OCI-LY1 (cell line): Measurements from ENCODE around the gene OR10V1.

Experiments
- H2AFZ ChIP-seq: fragments of 200-600 bp; sonication (generic), shearing (Covaris generic); 2 replicates; pipeline ENCODE4 v1.6.0; 2014; ENCODE audit warnings: antibody characterized with exemption, mild to moderate bottlenecking, low read length
- H3F3A ChIP-seq: fragments of 200-600 bp; sonication (generic), shearing (Covaris generic); 2 replicates; pipeline ENCODE4 v1.6.0; 2014; ENCODE audit warnings: mild to moderate bottlenecking, antibody characterized with exemption, low read length, moderate library complexity; ENCODE audit not compliant: insufficient read depth
- H3K27ac ChIP-seq: fragments of 200-600 bp; sonication (generic); 2 replicates; pipeline ENCODE4 v1.5.1; 2014; ENCODE audit warnings: low read length, mixed run types, mild to moderate bottlenecking, low read depth; ENCODE audit not compliant: poor library complexity, severe bottlenecking
- H3K27me3 ChIP-seq: fragments of 200-600 bp; sonication (generic); 2 replicates; pipeline ENCODE4 v1.6.0; 2014; ENCODE audit warnings: antibody characterized with exemption, mild to moderate bottlenecking, low read length, moderate library complexity; ENCODE audit not compliant: insufficient read depth
- H3K36me3 ChIP-seq: fragments of 200-600 bp; sonication (generic); 2 replicates; pipeline ENCODE4 v1.6.1; 2014; ENCODE audit warnings: mild to moderate bottlenecking, antibody characterized with exemption, low read length, moderate library complexity, mixed read lengths; ENCODE audit not compliant: insufficient read depth
- H3K4me1 ChIP-seq: fragments of 200-600 bp; sonication (generic); 2 replicates; pipeline ENCODE4 v1.5.1; 2014; ENCODE audit warnings: mild to moderate bottlenecking, low read length, moderate library complexity; ENCODE audit not compliant: insufficient read depth, severe bottlenecking
- H3K4me2 ChIP-seq: fragments of 200-600 bp; sonication (generic), shearing (Covaris generic); 2 replicates; pipeline ENCODE4 v1.6.1; 2014; ENCODE audit warnings: low read length
- H3K4me3 ChIP-seq: fragments of 200-600 bp; sonication (generic); 2 replicates; pipeline ENCODE4 v1.5.1; 2014; ENCODE audit warnings: low read length, low read depth, mild to moderate bottlenecking, mixed read lengths; ENCODE audit not compliant: poor library complexity, severe bottlenecking
- H3K79me2 ChIP-seq: fragments of 200-600 bp; shearing (Covaris generic); 2 replicates; pipeline ENCODE4 v1.6.1; 2016; ENCODE audit warnings: mixed run types, low read length, mixed read lengths; ENCODE audit not compliant: insufficient read depth
- H3K9ac ChIP-seq: fragments of 200-600 bp; sonication (generic), shearing (Covaris generic); 2 replicates; pipeline ENCODE4 v1.6.1; 2014; ENCODE audit warnings: mild to moderate bottlenecking, low read length, mixed read lengths
- H3K9me2 ChIP-seq: fragments of 200-600 bp; sonication (generic), shearing (Covaris generic); 2 replicates; pipeline ENCODE4 v1.6.1; 2014; ENCODE audit warnings: low read depth, mild to moderate bottlenecking, low read length, mixed read lengths
- H3K9me3 ChIP-seq: fragments of 200-600 bp; shearing (Covaris generic); 2 replicates; pipeline ENCODE4 v1.6.1; 2014; ENCODE audit warnings: low read length, mixed read lengths
- H4K20me1 ChIP-seq: fragments of 200-600 bp; sonication (generic), shearing (Covaris generic); 2 replicates; pipeline ENCODE4 v1.6.0; 2016; ENCODE audit warnings: mild to moderate bottlenecking, low read length; ENCODE audit not compliant: insufficient read depth
- EZH2 ChIP-seq: fragments of 200-600 bp; sonication (generic), shearing (Covaris generic); IDR thresholded peaks from 2 replicates; pipeline ENCODE4 v1.8.0; 2017; ENCODE audit warnings: borderline replicate concordance, mixed run types, mild to moderate bottlenecking, antibody characterized with exemption, low read length, moderate library complexity, mixed read lengths
- TF ChIP-seq, protein P1 (sequence below): fragments of 200-600 bp; sonication (generic), shearing (Covaris generic); IDR thresholded peaks from 2 replicates; pipeline ENCODE4 v1.5.1; 2017; ENCODE audit warnings: mild to moderate bottlenecking, antibody characterized with exemption, low read length, moderate library complexity, mixed read lengths

Gene OR10V1

DNA sequence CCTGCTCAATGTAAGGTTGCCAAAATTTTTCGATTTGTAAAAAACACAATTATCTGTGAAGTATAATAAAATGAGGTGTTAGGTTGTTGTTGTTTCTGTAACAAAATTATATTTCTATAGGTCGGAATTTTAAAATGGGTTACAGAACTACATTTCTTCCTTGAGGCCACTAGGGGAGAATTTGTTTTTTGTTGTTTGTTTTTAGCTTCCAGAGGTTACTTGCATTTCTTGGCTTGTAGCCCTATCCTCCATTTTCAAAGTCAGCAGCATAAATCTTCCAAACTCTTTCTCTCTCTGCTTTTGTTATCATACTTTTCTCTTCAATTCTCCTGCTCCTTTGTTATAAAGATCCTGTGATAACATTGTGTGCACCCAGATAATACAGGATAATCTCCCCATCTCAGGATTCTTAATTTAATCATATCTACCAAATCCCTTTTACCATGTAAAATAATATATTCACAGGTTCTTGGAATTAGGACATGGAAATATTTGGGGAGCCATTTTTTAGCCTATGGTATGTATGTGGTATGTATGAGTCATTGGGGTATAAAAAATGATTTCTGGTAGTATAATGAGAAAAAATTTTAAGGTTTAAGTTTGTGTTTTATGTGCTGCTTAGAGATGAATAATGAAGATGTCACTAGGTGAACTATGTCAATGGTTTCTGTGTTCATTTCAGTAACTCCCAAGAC is 35.4 kb downstream of the OR10V1 start:
- Histone ChIP-seq H3K4me2 (no peak overlapping the region), H3K4me1 (no peaks in the 10 kb centered on the region), H2AFZ (no peak overlapping the region), H3K27ac (no peak overlapping the region), H3K9ac (no peak overlapping the region), H3K36me3 (no peaks in the 10 kb centered on the region), H3K27me3 (no peaks in the 10 kb centered on the region), H3K79me2 (no peaks in the 10 kb centered on the region), H3K4me3 (no peak overlapping the region), H3F3A (no peaks in the 10 kb centered on the region), H3K9me3 (no peaks in the 10 kb centered on the region), H3K9me2 (no peaks in the 10 kb centered on the region), H4K20me1 (no peaks in the 10 kb centered on the region)
- TF ChIP-seq, protein P1, sequence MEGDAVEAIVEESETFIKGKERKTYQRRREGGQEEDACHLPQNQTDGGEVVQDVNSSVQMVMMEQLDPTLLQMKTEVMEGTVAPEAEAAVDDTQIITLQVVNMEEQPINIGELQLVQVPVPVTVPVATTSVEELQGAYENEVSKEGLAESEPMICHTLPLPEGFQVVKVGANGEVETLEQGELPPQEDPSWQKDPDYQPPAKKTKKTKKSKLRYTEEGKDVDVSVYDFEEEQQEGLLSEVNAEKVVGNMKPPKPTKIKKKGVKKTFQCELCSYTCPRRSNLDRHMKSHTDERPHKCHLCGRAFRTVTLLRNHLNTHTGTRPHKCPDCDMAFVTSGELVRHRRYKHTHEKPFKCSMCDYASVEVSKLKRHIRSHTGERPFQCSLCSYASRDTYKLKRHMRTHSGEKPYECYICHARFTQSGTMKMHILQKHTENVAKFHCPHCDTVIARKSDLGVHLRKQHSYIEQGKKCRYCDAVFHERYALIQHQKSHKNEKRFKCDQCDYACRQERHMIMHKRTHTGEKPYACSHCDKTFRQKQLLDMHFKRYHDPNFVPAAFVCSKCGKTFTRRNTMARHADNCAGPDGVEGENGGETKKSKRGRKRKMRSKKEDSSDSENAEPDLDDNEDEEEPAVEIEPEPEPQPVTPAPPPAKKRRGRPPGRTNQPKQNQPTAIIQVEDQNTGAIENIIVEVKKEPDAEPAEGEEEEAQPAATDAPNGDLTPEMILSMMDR = no peak
- TF ChIP-seq EZH2 = no peak

DNA sequence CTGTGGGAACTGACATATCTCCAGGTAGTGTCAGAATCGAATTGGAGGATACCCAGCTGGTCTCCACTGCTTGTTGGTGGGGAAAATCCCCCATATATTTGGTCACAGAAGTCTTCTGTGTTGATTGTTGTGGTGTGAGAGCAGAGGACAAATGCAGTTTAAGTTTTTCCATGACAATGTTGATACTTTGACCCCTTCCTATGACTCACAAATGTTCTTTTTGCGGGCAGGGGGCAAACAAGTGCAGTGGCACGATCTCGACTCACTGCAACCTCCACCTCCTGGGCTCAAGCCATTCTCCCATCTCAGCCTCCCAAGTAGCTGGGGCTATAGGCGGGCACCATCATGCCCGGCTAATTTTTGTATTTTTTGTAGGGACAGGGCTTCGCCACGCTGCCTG is 37.4 kb downstream of the OR10V1 start:
- Histone ChIP-seq H2AFZ (no peak overlapping the region), H3K4me3 (no peak overlapping the region), H3K4me2 (no peak overlapping the region), H3K79me2 (no peaks in the 10 kb centered on the region), H3K9ac (no peak overlapping the region), H3F3A (no peaks in the 10 kb centered on the region), H3K36me3 (no peaks in the 10 kb centered on the region), H4K20me1 (no peaks in the 10 kb centered on the region), H3K27ac (no peak overlapping the region), H3K9me2 (no peaks in the 10 kb centered on the region), H3K4me1 (no peaks in the 10 kb centered on the region), H3K27me3 (no peaks in the 10 kb centered on the region), H3K9me3 (no peaks in the 10 kb centered on the region)
- TF ChIP-seq, protein P1 = no peak
- no peak for TF ChIP-seq EZH2

DNA sequence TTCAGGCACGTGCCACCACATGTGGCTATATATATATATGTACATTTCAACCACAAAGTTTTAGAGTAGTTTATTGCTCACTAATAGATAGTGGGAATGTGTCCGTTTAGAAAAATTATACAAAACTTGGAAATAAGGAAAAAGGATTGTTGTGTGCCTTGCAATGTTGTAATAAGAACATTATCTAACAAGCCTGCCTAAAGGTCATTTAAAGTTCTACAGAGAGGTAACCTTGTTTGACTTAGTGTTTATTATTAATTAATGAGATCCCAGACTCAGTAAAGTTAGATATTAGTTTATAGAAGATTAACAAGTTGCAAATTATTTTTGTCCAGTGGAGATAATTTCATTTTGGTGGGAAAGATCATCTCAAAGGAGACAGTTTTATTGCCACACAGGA is 39.4 kb downstream of the OR10V1 start:
- Histone ChIP-seq H2AFZ (no peak overlapping the region), H3K4me1 (peaks cover 7% of the 10 kb centered on the region), H3F3A (no peaks in the 10 kb centered on the region), H3K9ac (no peak overlapping the region), H3K36me3 (no peaks in the 10 kb centered on the region), H3K9me2 (no peaks in the 10 kb centered on the region), H3K4me2 (no peak overlapping the region), H3K79me2 (no peaks in the 10 kb centered on the region), H3K9me3 (no peaks in the 10 kb centered on the region), H3K27ac (no peak overlapping the region), H3K4me3 (no peak overlapping the region), H4K20me1 (no peaks in the 10 kb centered on the region), H3K27me3 (no peaks in the 10 kb centered on the region)
- TF ChIP-seq, protein P1 = no peak
- TF ChIP-seq EZH2 = no peak
